Measurements from ENCODE around the gene DYNLL1. TPM values are rescaled to one million over a fixed set of nuclear protein-coding genes. Genes with fewer than 3 reads are reported as not detected.

The DYNLL1 gene
- total RNA-seq, 1 experiment from 2014 or later, result 618 TPM

DNA sequence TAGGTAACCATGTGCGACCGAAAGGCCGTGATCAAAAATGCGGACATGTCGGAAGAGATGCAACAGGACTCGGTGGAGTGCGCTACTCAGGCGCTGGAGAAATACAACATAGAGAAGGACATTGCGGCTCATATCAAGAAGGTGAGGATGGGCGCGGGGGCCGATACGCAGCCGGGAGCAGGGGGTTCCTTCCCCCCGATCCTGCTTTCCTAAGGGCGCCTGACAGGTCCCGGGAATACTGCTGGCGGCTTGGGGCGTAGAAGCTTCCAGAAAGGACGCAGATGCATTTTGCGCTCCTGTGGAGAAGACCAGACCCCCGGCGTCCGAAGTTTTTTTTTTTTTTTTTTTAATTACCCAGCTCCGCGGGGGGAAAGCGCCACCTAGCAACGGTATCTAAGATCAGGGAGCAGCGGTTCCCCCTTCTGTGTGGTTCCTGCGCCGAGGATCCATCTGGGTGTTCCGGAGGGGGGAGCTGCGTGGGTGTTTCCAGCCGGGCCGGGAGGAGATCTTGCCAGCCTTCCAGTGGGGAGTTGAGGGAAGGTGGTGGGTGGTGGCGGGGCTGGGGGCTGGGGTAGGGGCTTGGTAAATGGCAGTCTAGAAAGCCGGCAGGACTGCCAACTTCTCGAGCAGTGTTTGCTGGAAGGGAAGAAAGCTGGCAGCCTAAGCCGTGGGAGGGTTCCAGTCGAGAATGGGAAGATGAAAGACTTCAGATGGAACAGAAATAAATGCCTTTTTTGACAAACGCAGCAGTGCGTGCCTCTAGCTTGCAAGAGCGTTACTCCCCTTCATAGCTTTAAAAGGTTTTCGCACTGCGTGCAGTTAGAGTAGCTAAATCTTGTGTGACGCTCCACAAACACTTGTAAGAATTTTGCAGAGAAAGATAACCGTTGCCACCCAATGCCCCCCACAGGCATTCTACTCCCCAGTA, 764 bp downstream of the DYNLL1 start:
- Mint-ChIP-seq H3K9me3 (no peaks in the 10 kb centered on the region), H3K27me3 (ENCODE audit: low read depth) (no peaks in the 10 kb centered on the region), H3K4me1 (peaks cover 26 to 30% of the 10 kb centered on the region in 2 experiments), H3K27ac (peak overlapping the region; percentile 68 to 96 (median 95); a peak in 5 of 7 replicates), H3K36me3 (ENCODE audit: insufficient read depth in 1 of 3, low read depth in 3 of 3) (peaks cover 20 to 46% (median 37%) of the 10 kb centered on the region in 3 experiments; a peak in 6 of 7 replicates), H3K4me3 (peak overlapping the region; percentile 97 to 99)
- DNase-seq, result peak; percentile 53
- Histone ChIP-seq H2BK12ac (ENCODE audit: insufficient read length, low read depth, low read length) (no peak overlapping the region), H3K79me1 (ENCODE audit: insufficient read depth, low read depth, low read length, poor library complexity, severe bottlenecking) (peaks cover 3% of the 10 kb centered on the region), H2BK5ac (ENCODE audit: insufficient read length, low read length) (no peak overlapping the region), H4K20me1 (ENCODE audit: control insufficient read depth, insufficient read depth, insufficient read length) (no peaks in the 10 kb centered on the region), H3K23me2 (ENCODE audit: insufficient read length, low read depth, low read length, poor library complexity, severe bottlenecking) (peaks cover 14% of the 10 kb centered on the region), H4K91ac (ENCODE audit: insufficient read length, low read depth, low read length) (no peak overlapping the region), H4K5ac (ENCODE audit: insufficient read length, low read depth, low read length) (no peak overlapping the region), H3K27me3 (ENCODE audit: insufficient read depth, low read length) (no peaks in the 10 kb centered on the region), H3K4me2 (ENCODE audit: insufficient read depth, insufficient read length, low read length) (peak overlapping the region; percentile 100), H2BK120ac (ENCODE audit: low read depth, low read length, poor library complexity, severe bottlenecking) (no peak overlapping the region), H2AK5ac (ENCODE audit: insufficient read length, low read length) (no peak overlapping the region), H3K79me2 (ENCODE audit: insufficient read depth, low read length) (peaks cover 10% of the 10 kb centered on the region; the same call in 1 of the 2 replicates), H2BK20ac (ENCODE audit: low read depth, low read length, poor library complexity, severe bottlenecking) (no peak overlapping the region), H3K27ac (ENCODE audit: insufficient read length, low read depth, low read length) (no peak overlapping the region), H3K4ac (ENCODE audit: low read depth, low read length) (no peak overlapping the region), H4K8ac (replicated peaks; ENCODE audit: insufficient read length, low read depth, low read length) (no peak overlapping the region), H3K4me1 (ENCODE audit: insufficient read depth, low read length) (no peaks in the 10 kb centered on the region; the same call in 1 of the 2 replicates), H3K23ac (ENCODE audit: insufficient read length, low read depth, low read length) (no peak overlapping the region), H3K18ac (ENCODE audit: insufficient read length, low read depth, low read length) (no peak overlapping the region), H3K9me3 (ENCODE audit: control insufficient read depth, low read depth, low read length) (no peaks in the 10 kb centered on the region), H2AFZ (ENCODE audit: low read length) (no peak overlapping the region), H3K9ac (ENCODE audit: extremely low read depth, insufficient read length, low read length) (peak overlapping the region; percentile 72), H2BK15ac (ENCODE audit: low read depth, low read length) (no peak overlapping the region), H3K14ac (ENCODE audit: insufficient read depth, low read length) (no peak overlapping the region; the same call in 1 of the 2 replicates), H3T11ph (ENCODE audit: low read length) (no peak overlapping the region), H3K56ac (ENCODE audit: insufficient read length, low read depth, low read length) (no peak overlapping the region)
- TF ChIP-seq, protein P1, sequence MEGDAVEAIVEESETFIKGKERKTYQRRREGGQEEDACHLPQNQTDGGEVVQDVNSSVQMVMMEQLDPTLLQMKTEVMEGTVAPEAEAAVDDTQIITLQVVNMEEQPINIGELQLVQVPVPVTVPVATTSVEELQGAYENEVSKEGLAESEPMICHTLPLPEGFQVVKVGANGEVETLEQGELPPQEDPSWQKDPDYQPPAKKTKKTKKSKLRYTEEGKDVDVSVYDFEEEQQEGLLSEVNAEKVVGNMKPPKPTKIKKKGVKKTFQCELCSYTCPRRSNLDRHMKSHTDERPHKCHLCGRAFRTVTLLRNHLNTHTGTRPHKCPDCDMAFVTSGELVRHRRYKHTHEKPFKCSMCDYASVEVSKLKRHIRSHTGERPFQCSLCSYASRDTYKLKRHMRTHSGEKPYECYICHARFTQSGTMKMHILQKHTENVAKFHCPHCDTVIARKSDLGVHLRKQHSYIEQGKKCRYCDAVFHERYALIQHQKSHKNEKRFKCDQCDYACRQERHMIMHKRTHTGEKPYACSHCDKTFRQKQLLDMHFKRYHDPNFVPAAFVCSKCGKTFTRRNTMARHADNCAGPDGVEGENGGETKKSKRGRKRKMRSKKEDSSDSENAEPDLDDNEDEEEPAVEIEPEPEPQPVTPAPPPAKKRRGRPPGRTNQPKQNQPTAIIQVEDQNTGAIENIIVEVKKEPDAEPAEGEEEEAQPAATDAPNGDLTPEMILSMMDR (conservative IDR thresholded peaks at IDR 0.05), result no peak; the same call in 2 of the 3 replicates
- WGBS (ENCODE audit: extremely low coverage, insufficient read length, low lambda C conversion rate), result no CpG with 5 or more reads among the region's 47 CpGs
